Posterior vena cava (tissue), 2 donors: ENCODE data around the gene FLOT2. TPM values are rescaled to one million over a fixed set of nuclear protein-coding genes. Genes with fewer than 3 reads are reported as not detected.
"Not testable (repeated sequence)": the region's sequence is repeated elsewhere in the genome, so short reads cannot be mapped to it uniquely, and the experiment has no call there.

Experiments used
- DNase-seq: peaks from one replicate; pipeline ENCODE4 v3.0.0-alpha.2; 2020; ENCODE audit warnings: low spot score
- intact Hi-C, 2 donors: fragments of 100-400 bp; cut with DNase I; formaldehyde crosslinking; loops; one replicate each; pipeline versions ENCODE4 v1.14.1 to v1.14.2; 2022 to 2023
- long read RNA-seq, 2 donors: library from polyadenylated mRNA; unstranded; transcript quantifications; one replicate each; pipeline ENCODE4 v2.0.0, GENCODE V29; 2020 to 2021
- total RNA-seq, 2 donors: library from RNA; stranded (reverse); fragmentation: NEBNext Ultra II Directional; extraction: Animal tissue kit (Norgen Biotek cat#: 25700); gene quantifications; one replicate each; pipeline ENCODE4 v1.2.1, GENCODE V29; 2021
- donor health status: DM: yes; HTN: yes; CAD: no.
- donor health status: DM: yes; HTN: yes; CAD: no.

Gene FLOT2
- 100 to 1,000 TPM in 1 of 2 donors, 10 to 100 TPM in 1; 99.0 to 101 TPM for total RNA-seq
- long read RNA-seq, donor 1, transcript FLOT2-210 (11 exons, 2,585 nt): minor isoform, 10 of 73 reads
- long read RNA-seq, donor 1, transcript FLOT2-202 (11 exons, 2,618 nt): major isoform, 44 of 73 reads
- long read RNA-seq, donor 1, partial matches to known transcripts: 7 of 73 reads
- long read RNA-seq, donor 1, other reads (novel, unspliced or antisense): 12 of 73 reads
- long read RNA-seq, donor 2, transcript FLOT2-210 (11 exons, 2,585 nt): minor isoform, 30 of 194 reads
- long read RNA-seq, donor 2, transcript FLOT2-202 (11 exons, 2,618 nt): major isoform, 121 of 194 reads
- long read RNA-seq, donor 2, partial matches to known transcripts: 20 of 194 reads
- long read RNA-seq, donor 2, other reads (novel, unspliced or antisense): 22 of 194 reads

GRCh38 chr17:28896884-28897768, at the start of gene FLOT2:
TSS of gene FLOT2 (minus strand) at chr17:28897733. CDS start at chr17:28897574, 159 bp downstream.
- peak; percentile 91 for DNase-seq
- intact Hi-C loops: loop anchor here (10.0 kb wide), 2 partner anchors 132 to 142 kb away; no protein-coding TSS in a partner anchor

- intact Hi-C loops: loop anchor here in 1 of 2 donors (5.0 kb wide), 2 partner anchors 219 to 604 kb away; partner anchors contain the start of genes NEK8 and TLCD1
- DNase-seq: no peak
These were observed 48.7 kb upstream of the FLOT2 start for GRCh38 chr17:28946239-28946638.

GRCh38 chr17:28944862-28945741, 47.6 kb upstream of the FLOT2 start:
- intact Hi-C loops: loop anchor here in 1 of 2 donors (5.0 kb wide), 2 partner anchors 218 to 603 kb away; partner anchors contain the start of genes NEK8 and TLCD1
- no peak for DNase-seq

GRCh38 chr17:28944343-28944742, 46.8 kb upstream of the FLOT2 start:
- DNase-seq: no peak
- intact Hi-C loops: no loop called here

- no peak for DNase-seq
- intact Hi-C loops: no loop called here
These were observed 45.4 kb upstream of the FLOT2 start for GRCh38 chr17:28942925-28943324.

- intact Hi-C loops: no loop called here
- no peak for DNase-seq
These were observed 43.7 kb upstream of the FLOT2 start for GRCh38 chr17:28941251-28941650.

GRCh38 chr17:28940675-28941074, 43.1 kb upstream of the FLOT2 start:
- intact Hi-C loops: no loop called here
- no peak for DNase-seq

- intact Hi-C loops: no loop called here
- DNase-seq: no peak
These were observed 42.6 kb upstream of the FLOT2 start for GRCh38 chr17:28940142-28940541.

GRCh38 chr17:28938552-28938951, 41.0 kb upstream of the FLOT2 start:
- DNase-seq: no peak
- intact Hi-C loops: loop anchor here in 1 of 2 donors (10.0 kb wide), 1 partner anchor 54 kb away; no protein-coding TSS in a partner anchor

GRCh38 chr17:28937044-28937729, 39.7 kb upstream of the FLOT2 start:
- DNase-seq: no peak
- intact Hi-C loops: loop anchor here in 1 of 2 donors (10.0 kb wide), 1 partner anchor 52 kb away; no protein-coding TSS in a partner anchor

GRCh38 chr17:28935744-28936460, 38.4 kb upstream of the FLOT2 start:
- no peak for DNase-seq
- intact Hi-C loops: loop anchor here in 1 of 2 donors (10.0 kb wide), 1 partner anchor 51 kb away; no protein-coding TSS in a partner anchor

GRCh38 chr17:28934508-28934907, 37.0 kb upstream of the FLOT2 start:
- intact Hi-C loops: loop anchor here in 1 of 2 donors (10.0 kb wide), 1 partner anchor 50 kb away; no protein-coding TSS in a partner anchor
- DNase-seq: not testable (repeated sequence)

GRCh38 chr17:28929787-28930186, 32.3 kb upstream of the FLOT2 start:
- DNase-seq: no peak
- intact Hi-C loops: loop anchor here in 1 of 2 donors (10.0 kb wide), 1 partner anchor 45 kb away; no protein-coding TSS in a partner anchor

- intact Hi-C loops: no loop called here
- no peak for DNase-seq
These were observed 30.5 kb upstream of the FLOT2 start for GRCh38 chr17:28928061-28928460.

- no peak for DNase-seq
- intact Hi-C loops: no loop called here
These were observed 29.3 kb upstream of the FLOT2 start for GRCh38 chr17:28926786-28927185.

- intact Hi-C loops: no loop called here
- DNase-seq: no peak
These were observed 28.8 kb upstream of the FLOT2 start for GRCh38 chr17:28926366-28926765.

GRCh38 chr17:28925912-28926365, 28.4 kb upstream of the FLOT2 start:
- DNase-seq: no peak
- intact Hi-C loops: no loop called here
